Rectal smooth muscle tissue (tissue), 1 donor: ENCODE measurements around the gene MED27.

Experiments used
- H3K27ac ChIP-seq: one replicate; pipeline ENCODE4 v1.7.0; 2013; ENCODE audit warnings: low read depth, low read length, inconsistent platforms
- H3K27me3 ChIP-seq: one replicate; pipeline ENCODE4 v1.7.0; 2013; ENCODE audit warnings: low read length; ENCODE audit not compliant: control insufficient read depth, insufficient read depth
- H3K36me3 ChIP-seq: one replicate; pipeline ENCODE4 v1.7.0; 2013; ENCODE audit warnings: low read length; ENCODE audit not compliant: control insufficient read depth, insufficient read depth
- H3K4me1 ChIP-seq: one replicate; pipeline ENCODE4 v1.7.0; 2013; ENCODE audit warnings: low read length; ENCODE audit not compliant: control insufficient read depth, insufficient read depth
- H3K4me3 ChIP-seq: one replicate; pipeline ENCODE4 v1.7.0; 2013; ENCODE audit warnings: low read length
- H3K9ac ChIP-seq: one replicate; pipeline ENCODE4 v1.7.0; 2013; ENCODE audit warnings: low read length

MED27 gene

GRCh38 chr9:131812116-131812790 lies 267.4 kb downstream of the MED27 start:
- no peak overlapping the region for H3K9ac ChIP-seq
- H3K4me1 ChIP-seq = no peaks in the 10 kb centered on the region
- peaks cover 8% of the 10 kb centered on the region for H3K27me3 ChIP-seq
- H3K27ac ChIP-seq = no peak overlapping the region
- H3K36me3 ChIP-seq = no peaks in the 10 kb centered on the region
- no peak overlapping the region for H3K4me3 ChIP-seq

GRCh38 chr9:131811405-131811804 lies 268.3 kb downstream of the MED27 start:
- H3K4me1 ChIP-seq = no peaks in the 10 kb centered on the region
- H3K27ac ChIP-seq = no peak overlapping the region
- H3K27me3 ChIP-seq = peaks cover 8% of the 10 kb centered on the region
- no peak overlapping the region for H3K4me3 ChIP-seq
- no peak overlapping the region for H3K9ac ChIP-seq
- H3K36me3 ChIP-seq = no peaks in the 10 kb centered on the region

GRCh38 chr9:131810351-131811170 lies 269.1 kb downstream of the MED27 start:
- H3K36me3 ChIP-seq = no peaks in the 10 kb centered on the region
- H3K9ac ChIP-seq = no peak overlapping the region
- peaks cover 8% of the 10 kb centered on the region for H3K27me3 ChIP-seq
- H3K4me3 ChIP-seq = no peak overlapping the region
- H3K4me1 ChIP-seq = no peaks in the 10 kb centered on the region
- H3K27ac ChIP-seq = no peak overlapping the region
